HepG2 (cell line): ENCODE results near the gene PDE9A. TPM values are rescaled to one million over a fixed set of nuclear protein-coding genes. Genes with fewer than 3 reads are reported as not detected.
"Not testable (repeated sequence)": the region's sequence is repeated elsewhere in the genome, so short reads cannot be mapped to it uniquely, and the experiment has no call there.

Source experiments
- ATAC-seq: fragments of 200-7000 bp; cut with Tn5 transposase; 3 replicates; pipeline ENCODE4 v1.9.1; 2020; ENCODE audit warnings: mild to moderate bottlenecking, moderate library complexity
- BruUV-seq: library from RNA; stranded (reverse); fragments of 400-500 nt; replicated peaks from 2 replicates; lab custom pipeline; 2021; lab: Mats Ljungman, UMichigan
- CTCF ChIA-PET: fragments of 300-600 bp; formaldehyde crosslinking; extraction: SDS; loops from one replicate; lab custom pipeline; 2021; ENCODE audit warnings: low total read pairs, inconsistent platforms, low intra/inter-chr PET ratio; lab: Yijun Ruan, JAX
- POLR2A ChIA-PET: fragments of 350-600 bp; sonication (Branson Sonifier 250); formaldehyde crosslinking; loops from one replicate; lab custom pipeline; 2020; ENCODE audit warnings: antibody characterized with exemption, inconsistent platforms; lab: Yijun Ruan, JAX
- DNase-seq: peaks from one replicate; pipeline ENCODE4 v3.0.0-alpha.2; 2015; ENCODE audit warnings: low spot score
- FAIRE-seq: peaks from 3 replicates; lab custom pipeline; 2011; peaks lifted over from hg19 to GRCh38; lab: Jason Lieb, UNC
- H2AFZ ChIP-seq: one replicate; pipeline ENCODE4 v1.6.1; 2011; ENCODE audit warnings: low read length, inconsistent platforms
- H3K27ac ChIP-seq: fragments of 300-600 bp; 3 replicates; pipeline ENCODE4 v1.8.0; 2011; ENCODE audit warnings: mixed run types, mild to moderate bottlenecking, mixed read lengths, low read length, inconsistent platforms; ENCODE audit not compliant: insufficient read depth; ENCODE audit errors: extremely low read length
- H3K27me3 ChIP-seq, 2 experiments: fragments of 200-600 bp in 1 of 2; 2 replicates in 1 of 2; 3 replicates in 1 of 2; pipeline versions ENCODE4 v1.6.0 to v1.8.0; 2011; ENCODE audit warnings: low read length in 2 of 2, mild to moderate bottlenecking in 2 of 2, moderate library complexity in 2 of 2, inconsistent platforms in 1 of 2; ENCODE audit not compliant: insufficient read depth in 2 of 2, control insufficient read depth in 1 of 2
- H3K36me3 ChIP-seq, 2 experiments: fragments of 200-600 bp in 1 of 2; replicated peaks in 1 of 2; 2 replicates in 1 of 2; 3 replicates in 1 of 2; pipeline versions ENCODE4 v1.5.1 to v1.8.0; 2011; ENCODE audit warnings: low read length in 2 of 2, inconsistent platforms in 1 of 2; ENCODE audit not compliant: insufficient read depth in 2 of 2, control insufficient read depth in 1 of 2
- H3K4me1 ChIP-seq: 2 replicates; pipeline ENCODE4 v1.5.1; 2012; ENCODE audit warnings: low read length, inconsistent platforms; ENCODE audit not compliant: insufficient read depth
- H3K4me2 ChIP-seq: 2 replicates; pipeline ENCODE4 v1.6.0; 2011; ENCODE audit warnings: low read depth, low read length, inconsistent platforms
- H3K4me3 ChIP-seq, 3 experiments: fragments of 200-600 bp in 1 of 3; sonication (generic), shearing (Covaris generic) in 1 of 3; replicated peaks in 1 of 3; 2 replicates each; pipeline ENCODE4 v1.5.1; 2011 to 2016; ENCODE audit warnings: low read length in 3 of 3, inconsistent platforms in 2 of 3, low read depth in 2 of 3, mild to moderate bottlenecking in 2 of 3, control low read depth in 1 of 3, mixed read lengths in 1 of 3; ENCODE audit not compliant: insufficient read depth in 1 of 3
- H3K79me2 ChIP-seq: one replicate; pipeline ENCODE4 v1.6.1; 2011; ENCODE audit warnings: low read length, inconsistent platforms; ENCODE audit not compliant: insufficient read depth
- H3K9ac ChIP-seq: 2 replicates; pipeline ENCODE4 v1.6.0; 2011; ENCODE audit warnings: mild to moderate bottlenecking, low read depth, low read length, inconsistent platforms; ENCODE audit not compliant: insufficient read depth
- H3K9me3 ChIP-seq: 2 replicates; pipeline ENCODE4 v1.5.1; 2012; ENCODE audit warnings: mild to moderate bottlenecking, low read length
- H4K20me1 ChIP-seq: 2 replicates; pipeline ENCODE4 v1.6.0; 2011; ENCODE audit warnings: inconsistent platforms, mild to moderate bottlenecking, low read length, moderate library complexity; ENCODE audit not compliant: insufficient read depth
- BRD4 ChIP-seq: sonication (generic); formaldehyde crosslinking; IDR thresholded peaks from 2 replicates; pipeline ENCODE4 v1.4.0; 2020; ENCODE audit warnings: missing genetic modification reagents
- FOXK1 ChIP-seq: sonication (generic); formaldehyde crosslinking; IDR thresholded peaks from 2 replicates; pipeline ENCODE4 v1.4.0; 2020; ENCODE audit warnings: low read depth, missing genetic modification reagents, borderline replicate concordance
- MYNN ChIP-seq: sonication (generic); formaldehyde crosslinking; IDR thresholded peaks from 2 replicates; pipeline ENCODE4 v1.4.0; 2020; ENCODE audit warnings: mild to moderate bottlenecking, low read depth, missing genetic modification reagents
- NAIF1 ChIP-seq: sonication (generic); formaldehyde crosslinking; IDR thresholded peaks from 2 replicates; pipeline ENCODE4 v1.5.0; 2020; ENCODE audit warnings: mild to moderate bottlenecking, missing genetic modification reagents, borderline replicate concordance
- SKI ChIP-seq: fragments of 450-650 bp; IDR thresholded peaks from one replicate; pipeline ENCODE4 v1.6.1; 2018; ENCODE audit warnings: mild to moderate bottlenecking; ENCODE audit not compliant: partially characterized antibody
- ZFP36 ChIP-seq: fragments of 150-350 bp; IDR thresholded peaks from 2 replicates; pipeline ENCODE4 v1.6.1; 2018; ENCODE audit warnings: borderline replicate concordance, low read length, low read depth; ENCODE audit not compliant: partially characterized antibody
- ZFP36L1 ChIP-seq: sonication (generic); formaldehyde crosslinking; IDR thresholded peaks from 2 replicates; pipeline ENCODE4 v1.8.0; 2022; ENCODE audit warnings: mild to moderate bottlenecking, missing genetic modification reagents, moderate library complexity
- ZNF232 ChIP-seq: sonication (generic); formaldehyde crosslinking; IDR thresholded peaks from 2 replicates; pipeline ENCODE4 v1.4.0; 2020; ENCODE audit warnings: missing genetic modification reagents, borderline replicate concordance
- ZNF343 ChIP-seq: sonication (generic); formaldehyde crosslinking; IDR thresholded peaks from 2 replicates; pipeline ENCODE4 v1.4.0; 2020; ENCODE audit warnings: mild to moderate bottlenecking, missing genetic modification reagents
- ZNF605 ChIP-seq: sonication (generic); formaldehyde crosslinking; IDR thresholded peaks from 2 replicates; pipeline ENCODE4 v1.8.0; 2022; ENCODE audit warnings: mild to moderate bottlenecking, missing genetic modification reagents
- ZNF780A ChIP-seq: sonication (generic); formaldehyde crosslinking; IDR thresholded peaks from 2 replicates; pipeline ENCODE4 v1.8.0; 2022; ENCODE audit warnings: mild to moderate bottlenecking, missing genetic modification reagents, moderate library complexity
- ZNF792 ChIP-seq: IDR thresholded peaks from 2 replicates; pipeline ENCODE4 v1.6.1; 2016
- ZSCAN31 ChIP-seq: sonication (generic); formaldehyde crosslinking; IDR thresholded peaks from 2 replicates; pipeline ENCODE4 v1.5.0; 2020; ENCODE audit warnings: low read depth, mild to moderate bottlenecking, missing genetic modification reagents
- WGBS: methylation state at CpG from one replicate; pipeline ENCODE4 v1.1.6; 2017; ENCODE audit warnings: low lambda C conversion rate; 5-methylcytosine and 5-hydroxymethylcytosine counted together
- in situ Hi-C: cut with HindIII; loops from 2 replicates; pipeline ENCODE4 v1.10.0; 2017; ENCODE audit warnings: low pct_unique_long_range_greater_than_20kb; ENCODE audit not compliant: extremely low pct_ligation_motif_present
- intact Hi-C: fragments of 100-400 bp; cut with micrococcal nuclease; formaldehyde crosslinking; loops from one replicate; pipeline ENCODE4 v1.10.0; 2022; ENCODE audit not compliant: unreplicated experiment
- polyA plus RNA-seq, 8 experiments: library from polyadenylated mRNA; depleted of rRNA in 3 of 8; stranded (reverse) in 7 of 8; unstranded in 1 of 8; fragments of >200 nt; fragmentation: Illumina TruSeq in 4 of 8; extraction: Trizol in 4 of 8; gene quantifications; 2 replicates each; pipeline versions ENCODE4 v1.2.1 to v1.2.3, GENCODE V29; 2011 to 2016; ENCODE audit warnings: low read depth in 4 of 8, missing spikeins in 1 of 8, mixed read lengths in 1 of 8; ENCODE audit not compliant: insufficient read depth in 1 of 8
- total RNA-seq, 5 experiments: library from RNA; depleted of rRNA; stranded (reverse); fragments of >200 nt; fragmentation: Illumina TruSeq; extraction: Trizol; gene quantifications; 2 replicates each; pipeline ENCODE4 v1.2.3, GENCODE V29; 2016; ENCODE audit warnings: low read depth in 1 of 5
- TF ChIP-seq, protein P1 (sequence below): sonication (generic); formaldehyde crosslinking; IDR thresholded peaks from 2 replicates; pipeline ENCODE4 v1.4.0; 2020; ENCODE audit warnings: missing genetic modification reagents
- TF ChIP-seq, protein P2 (sequence below): IDR thresholded peaks from 2 replicates; pipeline ENCODE4 v1.6.1; 2016; ENCODE audit warnings: missing compliant biosample characterization, missing genetic modification reagents, borderline replicate concordance
- TF ChIP-seq, protein P3 (sequence below): sonication (generic); formaldehyde crosslinking; IDR thresholded peaks from 2 replicates; pipeline ENCODE4 v1.5.0; 2020; ENCODE audit warnings: missing genetic modification reagents

PDE9A gene
- total and polyA plus RNA-seq, 2 of the 13 experiments (the other 11 are each of a cell fraction or from before 2014, with no cell fraction given) = 4.6 to 19.7 TPM

DNA sequence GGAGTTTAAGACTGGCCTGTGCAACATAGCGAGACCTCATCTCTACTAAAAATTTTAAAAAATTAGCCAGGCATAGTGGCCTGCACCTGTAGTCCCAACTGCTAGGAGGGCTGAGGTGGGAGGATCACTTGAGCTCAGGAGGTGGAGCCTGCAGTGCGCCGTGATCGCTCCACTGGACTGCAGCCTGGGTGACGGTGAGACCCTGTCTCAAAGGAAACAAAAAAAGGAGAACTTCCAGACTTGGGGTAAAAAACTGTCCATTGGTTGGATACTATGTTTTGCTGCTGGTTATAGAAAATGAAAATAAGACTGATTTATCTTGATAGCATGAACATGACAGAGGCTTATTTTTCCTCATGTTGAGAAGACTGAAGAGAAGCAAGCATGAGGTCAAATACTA, 146.5 kb downstream of the PDE9A start:
- H3K27me3 ChIP-seq = no peaks in the 10 kb centered on the region
- no peaks in the 10 kb centered on the region for H3K9me3 ChIP-seq
- intact Hi-C loops = no loop called here
- no TSS peak for BruUV-seq
- H3K9ac ChIP-seq = no peak overlapping the region
- ATAC-seq (no peak), DNase-seq (no peak), FAIRE-seq (no peak)
- H2AFZ ChIP-seq = no peak overlapping the region
- TF ChIP-seq ZFP36L1 (CRISPR knock-in tag) = no peak
- no peak for TF ChIP-seq SKI
- no peak for TF ChIP-seq ZNF232
- TF ChIP-seq ZNF792 (CRISPR knock-in tag) = no peak
- no peak for TF ChIP-seq ZFP36
- no peak for TF ChIP-seq ZNF780A (CRISPR knock-in tag)
- TF ChIP-seq BRD4 (CRISPR knock-in tag) = no peak
- TF ChIP-seq ZNF605 (CRISPR knock-in tag) = no peak
- TF ChIP-seq, protein P1, sequence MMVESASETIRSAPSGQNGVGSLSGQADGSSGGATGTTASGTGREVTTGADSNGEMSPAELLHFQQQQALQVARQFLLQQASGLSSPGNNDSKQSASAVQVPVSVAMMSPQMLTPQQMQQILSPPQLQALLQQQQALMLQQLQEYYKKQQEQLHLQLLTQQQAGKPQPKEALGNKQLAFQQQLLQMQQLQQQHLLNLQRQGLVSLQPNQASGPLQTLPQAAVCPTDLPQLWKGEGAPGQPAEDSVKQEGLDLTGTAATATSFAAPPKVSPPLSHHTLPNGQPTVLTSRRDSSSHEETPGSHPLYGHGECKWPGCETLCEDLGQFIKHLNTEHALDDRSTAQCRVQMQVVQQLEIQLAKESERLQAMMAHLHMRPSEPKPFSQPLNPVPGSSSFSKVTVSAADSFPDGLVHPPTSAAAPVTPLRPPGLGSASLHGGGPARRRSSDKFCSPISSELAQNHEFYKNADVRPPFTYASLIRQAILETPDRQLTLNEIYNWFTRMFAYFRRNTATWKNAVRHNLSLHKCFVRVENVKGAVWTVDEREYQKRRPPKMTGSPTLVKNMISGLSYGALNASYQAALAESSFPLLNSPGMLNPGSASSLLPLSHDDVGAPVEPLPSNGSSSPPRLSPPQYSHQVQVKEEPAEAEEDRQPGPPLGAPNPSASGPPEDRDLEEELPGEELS = no peak
- no peak for TF ChIP-seq MYNN
- TF ChIP-seq FOXK1 (CRISPR knock-in tag) = no peak
- TF ChIP-seq, protein P2, sequence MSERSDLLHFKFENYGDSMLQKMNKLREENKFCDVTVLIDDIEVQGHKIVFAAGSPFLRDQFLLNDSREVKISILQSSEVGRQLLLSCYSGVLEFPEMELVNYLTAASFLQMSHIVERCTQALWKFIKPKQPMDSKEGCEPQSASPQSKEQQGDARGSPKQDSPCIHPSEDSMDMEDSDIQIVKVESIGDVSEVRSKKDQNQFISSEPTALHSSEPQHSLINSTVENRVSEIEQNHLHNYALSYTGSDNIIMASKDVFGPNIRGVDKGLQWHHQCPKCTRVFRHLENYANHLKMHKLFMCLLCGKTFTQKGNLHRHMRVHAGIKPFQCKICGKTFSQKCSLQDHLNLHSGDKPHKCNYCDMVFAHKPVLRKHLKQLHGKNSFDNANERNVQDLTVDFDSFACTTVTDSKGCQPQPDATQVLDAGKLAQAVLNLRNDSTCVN (CRISPR knock-in tag) = no peak
- TF ChIP-seq ZNF343 (CRISPR knock-in tag) = no peak
- TF ChIP-seq, protein P3, sequence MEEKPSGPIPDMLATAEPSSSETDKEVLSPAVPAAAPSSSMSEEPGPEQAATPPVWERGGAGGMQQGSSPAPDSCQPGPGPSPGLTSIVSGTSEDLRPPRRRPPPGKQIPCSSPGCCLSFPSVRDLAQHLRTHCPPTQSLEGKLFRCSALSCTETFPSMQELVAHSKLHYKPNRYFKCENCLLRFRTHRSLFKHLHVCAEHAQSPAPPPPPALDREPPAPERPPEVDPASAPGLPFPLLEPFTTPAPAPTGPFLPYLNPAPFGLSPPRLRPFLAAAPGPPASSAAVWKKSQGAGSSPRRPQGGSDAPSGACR = no peak
- TF ChIP-seq NAIF1 = no peak
- no peak for TF ChIP-seq ZSCAN31 (CRISPR knock-in tag)
- H3K4me2 ChIP-seq = no peak overlapping the region
- ChIA-PET CTCF (no interaction called here), POLR2A (no interaction called here)
- no peaks in the 10 kb centered on the region for H3K36me3 ChIP-seq
- no peaks in the 10 kb centered on the region for H3K79me2 ChIP-seq
- peaks cover 27% of the 10 kb centered on the region for H3K4me1 ChIP-seq
- no peak overlapping the region for H3K27ac ChIP-seq
- H3K4me3 ChIP-seq = no peak overlapping the region
- in situ Hi-C loops = loop anchor here (10.0 kb wide), 1 partner anchor 95 kb away; no protein-coding TSS in a partner anchor
- WGBS = 93% methylated on average over 5 of the region's 5 CpGs
- H4K20me1 ChIP-seq = no peaks in the 10 kb centered on the region

DNA sequence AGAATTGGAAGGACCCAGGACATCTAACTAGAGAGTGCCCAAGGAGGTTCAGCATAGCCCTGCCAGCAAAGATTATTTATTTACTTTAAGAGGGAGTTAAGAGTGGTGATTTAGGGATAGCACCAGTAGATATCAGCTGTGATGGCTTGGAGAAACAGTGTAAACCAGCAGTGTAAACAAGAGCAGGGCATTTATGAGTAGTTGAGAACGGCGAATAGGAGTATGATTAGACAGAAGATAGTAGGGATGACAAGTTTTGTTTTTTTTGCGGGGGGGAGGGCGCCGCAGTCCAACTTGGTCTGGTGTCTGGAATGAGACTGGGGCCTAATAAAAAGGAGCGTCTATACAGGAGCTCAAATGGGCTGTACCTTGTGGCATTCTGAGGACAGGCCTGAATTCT, 148.2 kb downstream of the PDE9A start:
- DNase-seq, intact Hi-C loops, H3K9ac ChIP-seq, H3K4me2 ChIP-seq, H3K4me3 ChIP-seq, H3K36me3 ChIP-seq, H2AFZ ChIP-seq, H4K20me1 ChIP-seq, H3K9me3 ChIP-seq, H3K79me2 ChIP-seq, FAIRE-seq, H3K27ac ChIP-seq, CTCF ChIA-PET, POLR2A ChIA-PET, H3K27me3 ChIP-seq, ATAC-seq, BruUV-seq: not testable (repeated sequence)
- WGBS = 20% methylated on average over 6 of the region's 6 CpGs
- in situ Hi-C loops = loop anchor here (10.0 kb wide), 1 partner anchor 97 kb away; no protein-coding TSS in a partner anchor
- peaks cover 19% of the 10 kb centered on the region for H3K4me1 ChIP-seq
